Tibial artery (tissue), 4 donors: ENCODE measurements around the gene RAB40A.
"Not testable (repeated sequence)": the region's sequence is repeated elsewhere in the genome, so short reads cannot be mapped to it uniquely, and the experiment has no call there.

Experiments used
- DNase-seq, 2 donors: peaks; one replicate each; pipeline ENCODE4 v3.0.0-alpha.2; 2019
- H3K27ac ChIP-seq, 2 donors: fragments of 200-600 bp; sonication (generic) in 1 of 2; 1 replicate in 1 of 2; 2 replicates in 1 of 2; pipeline ENCODE4 v1.5.1; 2018 to 2019; ENCODE audit warnings: mild to moderate bottlenecking in 1 of 2
- H3K27me3 ChIP-seq, 2 donors: fragments of 200-600 bp; sonication (generic) in 1 of 2; one replicate each; pipeline versions ENCODE4 v1.5.1 to v1.6.0; 2016 to 2019
- H3K36me3 ChIP-seq, 3 donors: fragments of 200-600 bp; sonication (generic) in 2 of 3; one replicate each; pipeline ENCODE4 v1.5.1; 2016 to 2019; ENCODE audit warnings: mild to moderate bottlenecking in 2 of 3
- H3K4me1 ChIP-seq, 4 donors: fragments of 200-600 bp; sonication (generic) in 2 of 4; 1 replicate in 3 of 4; 2 replicates in 1 of 4; pipeline ENCODE4 v1.5.1; 2016 to 2019
- H3K4me3 ChIP-seq, 2 donors: fragments of 200-600 bp; sonication (generic) in 1 of 2; 1 replicate in 1 of 2; 2 replicates in 1 of 2; pipeline ENCODE4 v1.5.1; 2018 to 2019; ENCODE audit warnings: mild to moderate bottlenecking in 2 of 2
- H3K9me3 ChIP-seq, 3 donors: fragments of 200-600 bp; sonication (generic) in 1 of 3; one replicate each; pipeline ENCODE4 v1.5.1; 2016 to 2019
- intact Hi-C: fragments of 100-400 bp; cut with DNase I; formaldehyde crosslinking; loops from one replicate; pipeline ENCODE4 v1.15.0; 2023; ENCODE audit warnings: low total_unique reads
- TF ChIP-seq, protein P1 (sequence below), 2 experiments: fragments of 200-600 bp in 1 of 2; fragments of 450-650 bp in 1 of 2; IDR thresholded peaks; one replicate each; pipeline ENCODE4 v1.5.1; 2017 to 2019; ENCODE audit warnings: antibody characterized with exemption in 2 of 2, mild to moderate bottlenecking in 1 of 2, moderate library complexity in 1 of 2

RAB40A gene

DNA sequence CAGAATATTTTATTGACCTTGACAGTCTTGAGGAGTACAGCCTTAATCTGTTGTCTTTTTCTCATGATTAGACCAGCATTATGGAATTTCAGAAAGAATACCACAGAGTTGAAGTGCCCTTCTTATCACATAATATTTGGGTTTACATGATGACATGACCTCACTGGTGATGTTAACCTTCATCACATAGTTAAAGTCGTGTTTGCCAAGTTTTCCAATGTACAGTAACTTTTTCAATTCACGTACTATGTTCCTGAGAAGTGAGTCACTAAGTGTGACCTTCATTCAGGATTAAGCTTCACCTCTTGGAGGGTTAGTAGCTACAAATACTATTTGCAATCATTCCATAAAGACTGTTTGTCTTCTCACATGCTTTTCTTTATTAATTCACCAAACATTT is 52.1 kb downstream of the RAB40A start:
- intact Hi-C loops, result no loop called here
- Histone ChIP-seq H3K27ac (no peak overlapping the region), H3K9me3 (no peaks in the 10 kb centered on the region), H3K4me1 (no peaks in the 10 kb centered on the region), H3K36me3 (no peaks in the 10 kb centered on the region), H3K4me3 (no peak overlapping the region), H3K27me3 (no peaks in the 10 kb centered on the region)
- no peak for DNase-seq
- TF ChIP-seq, protein P1, sequence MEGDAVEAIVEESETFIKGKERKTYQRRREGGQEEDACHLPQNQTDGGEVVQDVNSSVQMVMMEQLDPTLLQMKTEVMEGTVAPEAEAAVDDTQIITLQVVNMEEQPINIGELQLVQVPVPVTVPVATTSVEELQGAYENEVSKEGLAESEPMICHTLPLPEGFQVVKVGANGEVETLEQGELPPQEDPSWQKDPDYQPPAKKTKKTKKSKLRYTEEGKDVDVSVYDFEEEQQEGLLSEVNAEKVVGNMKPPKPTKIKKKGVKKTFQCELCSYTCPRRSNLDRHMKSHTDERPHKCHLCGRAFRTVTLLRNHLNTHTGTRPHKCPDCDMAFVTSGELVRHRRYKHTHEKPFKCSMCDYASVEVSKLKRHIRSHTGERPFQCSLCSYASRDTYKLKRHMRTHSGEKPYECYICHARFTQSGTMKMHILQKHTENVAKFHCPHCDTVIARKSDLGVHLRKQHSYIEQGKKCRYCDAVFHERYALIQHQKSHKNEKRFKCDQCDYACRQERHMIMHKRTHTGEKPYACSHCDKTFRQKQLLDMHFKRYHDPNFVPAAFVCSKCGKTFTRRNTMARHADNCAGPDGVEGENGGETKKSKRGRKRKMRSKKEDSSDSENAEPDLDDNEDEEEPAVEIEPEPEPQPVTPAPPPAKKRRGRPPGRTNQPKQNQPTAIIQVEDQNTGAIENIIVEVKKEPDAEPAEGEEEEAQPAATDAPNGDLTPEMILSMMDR (IDR thresholded peaks at IDR 0.05), result no peak

DNA sequence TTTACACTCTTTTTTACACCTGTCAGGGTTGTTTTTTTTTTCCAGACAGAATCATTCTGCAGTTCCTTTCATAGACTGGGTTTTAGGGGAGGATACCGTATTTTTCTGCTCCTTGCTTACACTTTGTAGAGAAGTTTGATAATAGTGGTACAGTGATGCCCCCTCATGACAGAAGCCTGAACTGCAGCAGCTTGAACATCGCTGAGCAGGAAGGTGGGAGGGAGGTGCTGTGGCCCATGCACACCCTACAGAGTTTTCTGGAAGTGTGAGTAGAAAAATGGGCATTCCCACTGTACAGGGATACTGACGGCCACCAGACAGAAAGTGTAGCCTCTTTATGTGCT is 54.5 kb downstream of the RAB40A start:
- peak overlapping the region; percentile 38 to 41 for H3K4me3 ChIP-seq
- intact Hi-C loops, result loop anchor here (5.0 kb wide), 1 partner anchor 117 kb away; no protein-coding TSS in a partner anchor
- no peaks in the 10 kb centered on the region for H3K27me3 ChIP-seq
- TF ChIP-seq, protein P1 (IDR thresholded peaks at IDR 0.05), result peak; percentile 59 to 66
- no peaks in the 10 kb centered on the region for H3K9me3 ChIP-seq
- peak; percentile 71 to 79 for DNase-seq
- H3K36me3 ChIP-seq, result no peaks in the 10 kb centered on the region
- H3K4me1 ChIP-seq, result no peaks in the 10 kb centered on the region
- H3K27ac ChIP-seq, result no peak overlapping the region

DNA sequence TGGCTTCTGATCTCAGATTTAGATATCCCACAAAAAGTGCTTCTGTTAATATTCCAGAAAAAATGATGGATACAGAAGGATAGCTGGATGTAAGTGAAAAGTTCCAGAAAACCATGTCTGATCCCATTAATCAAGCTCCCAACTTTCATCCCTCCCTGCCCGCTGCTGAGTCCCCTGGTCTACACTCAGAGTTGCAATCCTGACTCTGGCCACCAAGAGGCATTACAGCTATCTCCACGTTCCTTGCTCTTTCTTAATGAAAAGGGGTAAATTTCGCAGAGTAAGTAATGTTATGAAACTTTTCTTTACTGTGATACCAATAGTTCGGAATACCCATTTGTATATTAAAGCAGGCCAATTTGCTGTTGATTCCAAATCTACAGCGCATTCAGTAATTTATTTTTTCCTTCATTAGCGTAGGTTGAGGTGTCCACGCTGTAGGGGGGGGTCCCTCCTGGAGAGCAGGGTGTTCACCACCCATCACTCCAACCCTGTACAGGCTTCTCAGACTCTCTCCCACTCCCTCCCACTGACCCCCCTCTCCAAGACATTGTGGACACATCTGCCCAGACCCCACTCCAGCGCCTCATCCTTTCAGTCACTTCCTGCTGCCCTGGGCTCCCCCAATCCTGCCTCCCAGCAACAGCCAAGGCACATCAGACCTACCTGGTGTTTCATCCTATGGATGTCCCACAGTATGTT is 55.1 kb downstream of the RAB40A start:
- DNase-seq, result no peak
- no peaks in the 10 kb centered on the region for H3K9me3 ChIP-seq
- intact Hi-C loops, result loop anchor here (5.0 kb wide), 1 partner anchor 117 kb away; no protein-coding TSS in a partner anchor
- H3K27ac ChIP-seq, result no peak overlapping the region
- H3K4me3 ChIP-seq, result peak overlapping the region; percentile 38 to 41
- no peaks in the 10 kb centered on the region for H3K4me1 ChIP-seq
- H3K27me3 ChIP-seq, result no peaks in the 10 kb centered on the region
- no peaks in the 10 kb centered on the region for H3K36me3 ChIP-seq
- TF ChIP-seq, protein P1 (IDR thresholded peaks at IDR 0.05), result peak; percentile 26 to 32

DNA sequence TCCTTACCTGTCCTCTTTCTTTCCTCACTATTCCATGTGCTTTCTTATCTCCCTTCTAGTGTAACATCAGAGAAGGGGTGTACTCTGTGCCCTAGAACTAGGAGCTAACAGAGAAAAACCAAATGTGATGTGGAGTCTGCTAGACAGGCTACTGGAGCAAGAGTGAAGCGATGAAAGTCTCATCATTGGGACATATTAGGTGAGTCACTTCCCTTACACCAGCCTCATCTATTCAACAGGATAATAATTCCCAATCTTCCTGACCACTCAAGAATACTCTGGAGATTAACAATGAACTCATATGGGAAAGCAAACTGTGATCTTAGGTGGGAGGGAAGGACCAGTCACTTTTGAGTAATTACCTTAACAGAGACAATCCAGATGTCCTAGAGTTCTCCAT is 58.1 kb downstream of the RAB40A start:
- Histone ChIP-seq H3K4me3 (no peak overlapping the region), H3K27ac (no peak overlapping the region), H3K4me1 (no peaks in the 10 kb centered on the region), H3K36me3 (no peaks in the 10 kb centered on the region), H3K9me3 (no peaks in the 10 kb centered on the region), H3K27me3 (no peaks in the 10 kb centered on the region)
- intact Hi-C loops, result loop anchor here (5.0 kb wide), 1 partner anchor 114 kb away; no protein-coding TSS in a partner anchor
- TF ChIP-seq, protein P1 (IDR thresholded peaks at IDR 0.05), result no peak
- no peak for DNase-seq

DNA sequence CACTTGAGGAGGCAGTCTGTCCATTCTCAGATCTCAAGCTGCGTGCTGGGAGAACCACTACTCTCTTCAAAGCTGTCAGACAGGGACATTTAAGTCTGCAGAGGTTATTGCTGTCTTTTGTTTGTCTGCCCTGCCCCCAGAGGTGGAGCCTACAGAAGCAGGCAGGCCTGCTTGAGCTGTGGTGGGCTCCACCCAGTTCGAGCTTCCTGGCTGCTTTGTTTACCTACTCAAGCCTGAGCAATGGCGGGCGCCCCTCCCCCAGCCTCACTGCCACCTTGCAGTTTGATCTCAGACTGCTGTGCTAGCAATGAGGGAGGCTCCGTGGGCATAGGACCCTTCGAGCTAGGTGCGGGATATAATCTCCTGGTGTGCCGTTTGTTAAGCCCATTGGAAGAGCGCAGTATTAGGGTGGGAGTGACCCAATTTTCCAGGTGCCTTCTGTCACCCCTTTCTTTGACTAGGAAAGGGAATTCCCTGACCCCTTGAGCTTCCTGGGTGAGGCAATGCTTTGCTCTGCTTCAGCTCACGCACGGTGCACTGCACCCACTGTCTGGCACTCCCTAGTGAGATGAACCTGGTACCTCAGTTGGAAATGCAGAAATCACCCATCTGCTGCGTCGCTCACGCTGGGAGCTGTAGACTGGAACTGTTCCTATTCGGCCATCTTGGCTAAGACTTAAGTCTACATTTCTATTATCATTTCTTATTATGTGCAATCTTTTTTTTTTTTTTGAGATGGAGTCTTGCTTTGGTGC is 59.1 kb downstream of the RAB40A start:
- not testable (repeated sequence) for H3K4me3 ChIP-seq, H3K27ac ChIP-seq, H3K36me3 ChIP-seq, DNase-seq, H3K9me3 ChIP-seq, H3K4me1 ChIP-seq, H3K27me3 ChIP-seq
- intact Hi-C loops, result loop anchor here (5.0 kb wide), 1 partner anchor 113 kb away; no protein-coding TSS in a partner anchor

DNA sequence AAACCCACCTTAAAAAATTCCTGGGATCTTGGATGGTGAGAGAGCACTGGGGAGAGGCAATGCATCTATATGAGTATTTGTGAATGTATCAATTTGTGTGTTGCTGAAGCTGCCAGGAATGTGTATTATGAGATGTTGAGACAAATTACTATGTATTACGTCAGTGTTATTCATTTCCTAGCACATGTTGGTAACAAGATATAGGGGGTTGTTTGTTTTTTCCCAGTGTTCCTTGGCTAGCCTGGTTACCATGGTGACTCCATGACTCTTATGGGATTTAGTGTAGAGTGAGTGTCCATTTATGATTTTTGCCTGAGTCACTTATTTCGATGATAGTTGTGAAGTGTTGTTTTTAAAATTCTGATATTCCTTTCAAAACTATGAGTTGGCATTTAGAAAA is 65.6 kb downstream of the RAB40A start:
- Histone ChIP-seq H3K27ac (no peak overlapping the region), H3K4me1 (no peaks in the 10 kb centered on the region), H3K36me3 (peaks cover 0 to 6% (median 0%) of the 10 kb centered on the region in 3 donors), H3K4me3 (no peak overlapping the region), H3K9me3 (peaks cover 0 to 9% (median 6%) of the 10 kb centered on the region in 3 donors), H3K27me3 (no peaks in the 10 kb centered on the region)
- intact Hi-C loops, result no loop called here
- TF ChIP-seq, protein P1 (IDR thresholded peaks at IDR 0.05), result no peak
- no peak for DNase-seq
